Activated CD4-positive, CD25-positive, alpha-beta regulatory T cell treated with anti-CD3 and anti-CD28 coated beads, Interleukin-2, amount 50 U/mL, for 24 hours (primary cell): Measurements from ENCODE around the gene FAM24B.
"Not testable (repeated sequence)": the region's sequence is repeated elsewhere in the genome, so short reads cannot be mapped to it uniquely, and the experiment has no call there.

Source experiments
- ATAC-seq, 2 donors: fragments of 150-1000 bp; cut with Tn5 transposase; one replicate each; pipeline ENCODE4 v1.10.0; 2021; ENCODE audit warnings: mild to moderate bottlenecking in 1 of 2, moderate library complexity in 1 of 2

Gene FAM24B

DNA sequence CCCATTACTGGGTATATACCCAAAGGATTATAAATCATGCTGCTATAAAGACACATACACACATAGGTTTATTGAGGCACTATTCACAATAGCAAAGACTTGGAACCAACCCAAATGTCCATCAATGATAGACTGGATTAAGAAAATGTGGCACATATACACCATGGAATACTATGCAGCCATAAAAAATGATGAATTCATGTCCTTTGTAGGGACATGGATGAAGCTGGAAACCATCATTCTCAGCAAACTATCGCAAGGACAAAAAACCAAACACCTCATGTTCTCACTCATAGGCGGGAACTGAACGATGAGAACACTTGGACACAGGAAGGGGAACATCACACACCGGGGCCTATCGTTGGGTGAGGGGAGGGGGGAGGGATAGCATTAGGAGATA, 21.3 kb downstream of the FAM24B start:
- not testable (repeated sequence) for ATAC-seq

DNA sequence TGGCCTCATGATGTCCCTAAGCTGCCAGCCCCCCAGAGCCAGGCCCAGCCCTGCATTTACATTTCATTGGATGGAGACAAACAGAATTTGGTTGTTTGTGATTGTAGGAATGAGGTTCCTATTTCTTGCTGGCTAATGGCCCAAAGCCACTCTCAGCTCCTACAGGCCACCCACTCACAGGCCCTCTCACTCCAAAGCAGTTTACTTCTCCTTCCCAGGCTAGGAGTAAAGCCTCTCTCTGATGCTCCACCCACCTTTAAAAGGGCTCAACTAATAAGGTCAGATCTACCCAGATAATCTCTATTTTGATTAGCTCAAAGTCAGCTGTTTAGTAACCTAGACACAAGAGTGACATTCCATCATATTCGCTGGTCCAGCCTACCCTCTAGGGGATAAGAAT, 22.5 kb downstream of the FAM24B start:
- ATAC-seq, result no peak

DNA sequence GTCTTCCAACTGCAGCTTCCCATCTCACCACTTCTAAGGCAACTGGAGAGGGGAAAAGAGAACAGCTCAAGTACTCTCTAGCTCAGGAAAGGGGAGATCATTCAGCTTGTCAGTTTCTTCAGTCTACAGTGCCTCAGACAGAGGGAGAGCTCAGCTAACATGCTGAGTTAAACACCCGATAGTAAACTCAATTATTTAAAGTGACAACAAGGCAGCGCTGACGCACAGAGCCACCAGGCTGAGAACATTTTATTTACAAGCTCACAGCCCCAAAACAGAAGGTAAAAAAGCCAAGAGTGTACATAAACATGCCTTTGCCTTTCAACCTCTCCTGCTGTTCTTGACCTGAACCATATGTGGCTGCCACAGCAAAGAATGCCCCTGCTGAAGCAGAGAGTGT, 23.6 kb downstream of the FAM24B start:
- ATAC-seq, result no peak

DNA sequence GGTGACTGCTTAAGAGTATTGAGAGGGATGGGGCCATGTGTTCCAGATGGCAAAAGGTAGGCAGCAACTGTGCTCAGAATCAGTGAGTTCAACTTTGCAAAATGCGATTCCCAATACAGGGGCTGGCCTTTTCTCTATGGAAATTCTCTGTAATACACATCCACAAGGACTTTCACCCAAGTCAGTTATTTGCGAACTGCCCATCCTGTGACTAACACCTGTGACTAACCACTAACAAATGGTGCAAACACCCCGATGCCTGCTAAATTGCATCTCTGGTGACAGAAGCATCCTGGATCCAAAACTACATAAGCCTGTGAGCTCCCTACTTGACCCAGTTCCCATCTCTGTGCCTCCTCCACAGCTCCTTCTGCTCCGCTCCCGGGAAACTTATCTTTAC, 24.7 kb downstream of the FAM24B start:
- no peak for ATAC-seq

DNA sequence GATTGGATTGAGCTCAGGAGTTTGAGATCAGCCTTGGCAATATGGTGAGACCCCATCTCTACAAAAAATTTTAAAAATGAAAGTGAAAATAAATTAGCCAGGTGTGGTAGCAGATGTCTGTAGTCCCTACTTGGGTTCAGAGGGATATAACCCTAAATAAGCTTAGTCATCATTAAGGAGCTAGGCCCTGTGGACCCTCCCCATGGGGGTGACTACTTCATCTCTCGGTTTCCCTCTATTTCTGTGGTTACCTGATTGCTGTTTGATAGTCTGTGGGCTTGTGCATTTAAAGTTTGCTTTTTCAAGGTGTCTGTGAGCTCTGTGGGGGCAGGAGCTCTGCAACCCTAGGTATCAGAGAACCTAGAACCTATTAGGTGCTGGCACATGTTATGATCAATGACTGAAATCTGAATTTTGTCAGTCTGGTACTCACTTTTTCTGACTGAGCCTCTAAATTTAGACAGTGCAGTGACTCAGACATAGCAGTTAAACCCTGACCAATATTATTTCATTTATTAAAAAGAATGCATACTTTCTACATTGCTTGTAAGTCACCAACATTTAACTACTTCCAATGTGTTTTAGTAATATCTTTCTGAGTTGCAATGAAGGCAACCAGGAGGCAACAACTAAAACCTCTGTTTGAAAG, 25.6 kb downstream of the FAM24B start:
- peak; percentile 71 to 81 for ATAC-seq

DNA sequence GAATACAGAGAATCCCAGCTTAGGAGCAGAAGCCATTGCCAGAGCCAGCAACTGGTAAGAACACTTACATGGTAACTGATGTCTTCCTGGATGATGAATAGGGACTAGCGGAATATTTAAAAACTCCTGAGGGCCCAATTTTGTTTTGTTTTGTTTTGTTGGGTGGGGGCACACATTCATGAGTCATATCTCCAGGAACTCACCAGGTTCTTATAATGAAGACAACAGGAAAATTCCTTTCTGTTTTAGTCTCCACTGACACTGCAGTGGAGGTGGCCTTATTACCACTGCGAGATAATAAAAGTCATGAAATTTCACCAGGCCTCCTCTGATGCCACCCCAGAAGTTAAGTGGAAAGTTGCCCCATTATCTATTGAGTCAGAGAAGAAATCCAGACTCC, 27.1 kb downstream of the FAM24B start:
- no peak for ATAC-seq

DNA sequence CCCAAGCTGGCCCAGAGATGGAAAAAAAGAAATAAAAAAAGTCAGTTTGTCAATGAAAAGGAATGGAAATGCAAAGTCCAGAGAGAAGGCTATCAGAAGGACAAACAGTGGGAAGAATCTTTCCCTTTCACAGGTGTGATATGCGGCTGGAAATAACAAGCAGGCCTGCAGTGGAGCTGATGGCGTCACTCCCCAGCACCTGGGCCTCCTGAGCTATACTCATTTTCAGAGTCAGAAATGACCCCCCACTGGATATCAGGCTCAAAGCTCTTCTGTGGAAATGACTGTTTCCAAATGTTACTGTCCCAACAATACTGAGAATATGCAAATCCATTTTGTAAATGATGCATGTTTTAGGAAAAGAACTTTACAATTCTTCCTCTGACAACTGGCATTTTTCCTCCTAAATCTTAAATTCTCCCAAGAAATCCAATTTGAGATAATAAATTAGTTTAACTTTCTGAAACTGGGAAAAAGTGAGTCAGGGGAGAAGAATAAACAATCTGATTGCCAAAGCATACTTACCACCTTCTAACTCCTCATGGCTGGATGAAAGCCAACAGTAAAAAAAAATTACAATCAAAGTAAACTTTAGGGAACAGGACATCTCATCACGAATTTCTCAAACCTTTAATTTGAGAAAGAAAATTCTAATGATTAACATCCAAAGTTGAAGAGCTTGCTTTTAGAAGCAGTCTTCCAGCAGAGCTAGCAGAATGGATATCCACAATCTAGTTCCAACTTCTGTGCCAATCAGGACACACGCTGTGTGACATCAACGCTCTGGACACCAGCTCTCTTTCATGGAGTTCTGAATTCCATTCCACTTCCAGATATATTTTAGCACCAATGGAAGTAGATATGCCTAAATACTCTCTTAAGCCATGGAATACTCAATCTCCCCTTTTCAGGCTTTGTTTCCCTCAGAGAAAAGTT, 28.4 kb downstream of the FAM24B start:
- ATAC-seq, result no peak

DNA sequence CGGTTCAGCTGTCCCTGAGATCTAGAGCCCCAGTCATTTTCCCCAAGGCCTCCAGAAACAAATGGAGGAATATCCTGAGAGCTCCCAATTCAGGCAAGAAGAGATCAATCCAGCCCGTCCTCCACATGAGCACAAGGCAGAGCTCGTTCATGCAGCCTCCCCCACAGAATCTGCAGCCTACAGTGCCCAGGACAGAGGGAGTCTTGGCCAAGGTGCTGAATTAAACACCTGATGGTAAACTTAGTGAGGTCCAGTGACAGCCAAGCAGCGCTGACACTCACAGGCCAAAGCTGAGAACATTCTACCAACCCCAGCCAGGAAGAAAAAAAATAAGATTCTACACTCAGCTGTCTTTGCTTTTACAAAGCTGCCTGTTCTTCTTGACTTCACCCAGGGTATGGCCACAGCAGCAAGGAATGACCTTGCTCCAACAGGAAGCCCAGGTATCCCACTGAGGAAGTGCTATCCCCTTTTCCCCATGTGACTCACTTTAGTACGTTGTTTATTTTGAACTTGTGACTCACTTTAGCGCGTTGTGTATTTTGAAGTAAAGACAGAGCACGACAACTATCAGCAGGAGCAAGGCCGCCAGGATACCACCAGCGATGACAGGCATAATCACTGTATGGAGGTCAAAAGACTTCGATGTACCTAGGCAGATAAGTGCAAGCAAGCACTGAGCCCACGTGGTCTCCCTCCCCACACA, 29.3 kb downstream of the FAM24B start:
- ATAC-seq, result no peak

DNA sequence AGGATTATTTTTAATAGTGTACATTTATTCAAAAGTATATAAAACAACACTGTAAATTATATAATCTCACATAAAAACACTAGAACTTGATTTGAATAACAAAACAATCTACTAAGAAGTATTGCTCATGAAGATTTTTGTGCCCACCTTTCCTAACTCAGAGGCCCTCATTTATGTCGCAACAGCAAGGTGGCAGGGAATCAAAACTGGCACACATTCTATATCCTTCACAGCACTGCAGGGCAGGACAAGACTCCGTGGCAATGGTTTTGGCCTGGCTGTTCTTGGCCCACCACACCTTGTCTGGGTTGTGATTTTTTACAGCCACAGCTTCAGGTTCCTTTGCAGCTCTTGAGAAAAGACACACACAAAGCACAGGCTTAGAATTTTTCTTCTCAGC, 30.3 kb downstream of the FAM24B start:
- ATAC-seq, result no peak

DNA sequence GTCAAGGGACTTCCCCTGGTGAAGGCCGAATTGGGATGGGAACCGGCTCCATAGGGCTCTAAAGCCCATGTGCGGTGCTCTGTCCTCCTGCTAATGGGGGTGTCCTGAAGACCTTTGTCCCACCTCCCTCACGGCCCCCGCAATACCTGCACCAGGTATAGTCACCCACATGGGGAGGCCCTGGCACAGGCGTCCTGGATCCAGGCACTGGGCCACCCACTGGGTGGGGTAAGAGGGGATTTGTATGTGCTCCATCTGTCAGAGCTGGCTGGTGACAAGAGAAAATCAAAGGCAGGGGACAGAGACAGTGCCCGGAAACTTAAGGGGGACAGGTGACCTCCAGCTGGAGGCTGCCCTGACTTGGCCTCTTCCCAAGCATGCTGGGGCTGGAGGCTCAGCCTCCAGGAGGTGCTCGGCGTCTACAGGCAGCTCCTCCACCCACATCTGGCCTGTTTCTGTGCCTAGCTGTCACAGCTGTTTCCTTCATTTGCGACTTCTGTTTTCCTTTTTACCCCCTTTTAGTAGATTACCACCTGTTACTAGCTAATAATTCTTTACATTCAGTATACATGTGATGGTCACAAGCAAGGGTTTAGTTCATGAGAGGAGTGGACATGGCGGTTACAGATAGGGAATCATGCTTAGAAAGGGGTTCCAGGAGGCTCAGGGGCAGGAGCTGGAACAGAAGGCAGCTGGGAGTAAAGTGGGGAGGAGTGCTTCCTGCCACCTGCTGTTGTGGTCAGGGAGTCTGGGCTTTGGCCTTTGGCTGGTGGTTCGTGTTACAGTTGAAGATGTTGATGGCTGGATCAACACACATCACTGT, 31.4 kb downstream of the FAM24B start:
- ATAC-seq, result no peak

DNA sequence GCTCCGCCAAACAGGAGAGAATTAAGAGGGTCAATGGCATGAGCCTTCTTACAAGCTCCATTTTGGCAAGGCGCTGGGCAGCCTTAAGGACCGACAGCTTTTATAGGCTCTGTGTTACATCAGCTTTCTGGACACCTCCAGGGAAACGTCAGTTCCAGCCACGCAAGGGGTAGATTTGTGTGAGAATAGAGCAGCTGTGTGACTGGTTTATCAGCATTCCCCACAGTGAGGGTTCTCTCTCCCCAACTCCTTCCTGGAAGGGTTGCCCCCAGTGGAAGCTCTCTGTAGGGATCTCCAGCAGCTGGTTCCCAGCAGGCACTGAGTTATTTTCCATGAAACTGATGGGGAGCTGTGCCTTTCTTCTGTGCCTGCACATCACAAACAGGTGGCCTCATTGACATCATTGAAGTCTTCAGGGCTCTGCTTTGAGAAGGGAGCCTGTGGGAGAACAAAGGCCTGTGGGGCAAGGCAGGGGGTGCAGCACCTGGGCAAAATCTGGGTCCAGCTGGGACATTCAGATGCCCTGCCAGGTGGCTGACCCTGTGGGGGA, 33.5 kb downstream of the FAM24B start, which contains the start of gene CUZD1:
Gene CUZD1, minus strand, starts transcription at position 75 of the 550 bp plus-strand sequence. Its CDS starts 14 bp downstream, at position 61.
- ATAC-seq, result no peak

DNA sequence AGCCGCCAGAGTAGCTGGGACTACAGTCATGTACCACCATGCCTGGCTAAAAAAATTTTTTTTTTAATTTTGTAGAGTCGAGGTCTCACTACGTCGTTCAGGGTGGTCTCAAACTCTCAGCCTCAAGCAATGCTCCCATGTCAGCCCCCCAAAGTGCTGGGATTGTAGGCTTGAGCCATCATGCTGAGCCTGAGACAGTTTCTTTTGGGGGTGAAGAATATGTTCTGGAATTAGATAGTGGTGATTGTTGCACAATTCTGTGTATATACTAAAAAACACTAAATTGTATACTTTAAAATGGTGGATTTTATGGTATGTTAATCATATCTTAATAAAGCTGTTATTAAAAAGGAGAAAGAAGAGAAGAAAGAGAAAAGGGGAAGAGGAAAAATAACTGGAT, 35.2 kb downstream of the FAM24B start:
- ATAC-seq, result no peak

DNA sequence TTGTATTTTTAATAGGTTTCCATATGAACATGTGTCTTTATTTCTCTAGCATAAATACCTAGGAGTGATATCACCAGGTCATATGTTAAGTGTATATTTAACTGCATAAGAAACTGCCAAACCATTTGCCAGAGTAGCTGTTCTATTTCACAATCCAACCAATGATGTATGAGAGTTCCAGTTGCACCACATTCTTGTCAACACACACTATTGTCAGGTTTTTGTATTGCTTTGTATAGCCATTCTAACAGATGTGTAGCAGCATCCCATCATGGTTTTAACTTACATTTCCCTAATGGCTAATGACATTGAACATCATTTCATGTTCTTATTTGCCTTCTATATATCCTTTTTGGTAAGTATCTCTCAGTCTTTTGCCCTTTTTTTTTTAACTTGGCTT, 37.8 kb downstream of the FAM24B start:
- no peak for ATAC-seq

DNA sequence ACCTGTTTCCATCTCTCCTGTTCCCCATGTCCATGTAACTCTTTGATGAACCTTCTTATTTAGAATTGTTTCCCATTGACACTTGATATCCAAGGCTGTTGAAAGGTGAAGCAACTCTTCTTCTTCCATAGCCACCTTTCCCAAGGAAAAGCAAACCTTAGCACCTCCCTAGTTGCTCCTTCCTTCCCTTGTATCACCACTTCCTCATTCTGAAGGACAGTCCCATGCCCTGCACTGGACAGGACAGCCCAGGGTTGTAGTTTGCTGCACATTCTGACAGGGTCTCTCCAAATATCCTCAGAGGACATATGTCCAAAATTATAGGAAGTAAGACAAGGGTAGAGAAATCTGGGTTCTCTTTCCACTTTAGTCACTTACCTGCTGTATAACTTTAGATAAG, 39.9 kb downstream of the FAM24B start:
- ATAC-seq, result no peak

DNA sequence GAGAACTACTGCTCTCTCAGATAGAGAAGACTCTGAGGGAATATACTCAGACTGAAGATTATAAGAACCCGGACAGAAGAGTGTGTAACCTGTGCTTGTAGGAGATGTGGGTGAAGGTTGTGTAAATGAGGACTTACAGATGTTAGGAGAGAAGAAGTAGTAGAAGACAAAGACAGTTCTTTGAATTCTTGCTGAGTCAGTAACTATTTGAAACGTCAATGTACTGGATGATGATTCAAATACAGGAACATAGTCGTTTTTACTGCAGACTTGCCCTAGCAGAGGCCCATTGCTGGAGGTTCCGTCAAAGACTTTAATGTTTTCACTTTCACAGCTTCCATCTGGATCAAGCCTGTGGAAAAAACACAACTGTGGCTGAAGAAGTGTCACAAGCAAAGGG, 40.5 kb downstream of the FAM24B start:
- ATAC-seq, result no peak

DNA sequence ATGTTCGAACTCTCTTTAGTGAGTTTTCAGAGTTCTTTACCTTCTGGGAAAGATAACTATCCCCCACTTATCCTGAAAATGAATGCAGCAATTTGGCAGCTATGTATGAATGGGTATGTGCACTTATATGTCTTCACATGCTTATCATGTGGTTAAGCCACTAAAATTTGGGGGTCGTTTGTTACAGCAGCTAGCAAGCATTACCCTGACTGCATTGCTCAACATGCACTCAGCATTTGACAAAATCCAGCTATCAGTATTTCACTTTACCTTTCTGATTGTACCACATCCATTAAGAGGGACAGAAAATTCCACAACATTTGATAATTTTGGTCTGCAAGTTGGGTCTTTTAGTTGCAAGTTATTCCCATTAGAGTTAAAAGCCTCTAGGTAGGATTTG, 43.5 kb downstream of the FAM24B start:
- no peak for ATAC-seq

DNA sequence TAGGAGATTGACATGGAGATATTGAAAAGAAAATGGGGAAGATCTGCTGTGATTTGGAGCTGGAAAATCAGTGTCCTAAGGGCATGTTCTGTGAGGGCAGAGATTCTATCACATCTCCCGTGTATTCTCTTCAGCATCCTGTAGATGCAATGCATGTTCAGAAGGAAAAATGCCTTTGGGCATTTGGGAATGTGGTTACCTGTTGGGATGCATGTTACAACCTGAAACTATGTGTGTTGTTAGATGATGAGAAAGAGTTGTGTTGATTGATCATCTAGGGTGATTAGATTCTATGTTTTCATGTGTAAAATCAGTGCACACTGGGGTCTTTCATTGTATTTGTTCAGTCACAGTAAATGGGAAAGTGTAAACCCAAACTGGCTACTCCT, 48.4 kb downstream of the FAM24B start:
- no peak for ATAC-seq

DNA sequence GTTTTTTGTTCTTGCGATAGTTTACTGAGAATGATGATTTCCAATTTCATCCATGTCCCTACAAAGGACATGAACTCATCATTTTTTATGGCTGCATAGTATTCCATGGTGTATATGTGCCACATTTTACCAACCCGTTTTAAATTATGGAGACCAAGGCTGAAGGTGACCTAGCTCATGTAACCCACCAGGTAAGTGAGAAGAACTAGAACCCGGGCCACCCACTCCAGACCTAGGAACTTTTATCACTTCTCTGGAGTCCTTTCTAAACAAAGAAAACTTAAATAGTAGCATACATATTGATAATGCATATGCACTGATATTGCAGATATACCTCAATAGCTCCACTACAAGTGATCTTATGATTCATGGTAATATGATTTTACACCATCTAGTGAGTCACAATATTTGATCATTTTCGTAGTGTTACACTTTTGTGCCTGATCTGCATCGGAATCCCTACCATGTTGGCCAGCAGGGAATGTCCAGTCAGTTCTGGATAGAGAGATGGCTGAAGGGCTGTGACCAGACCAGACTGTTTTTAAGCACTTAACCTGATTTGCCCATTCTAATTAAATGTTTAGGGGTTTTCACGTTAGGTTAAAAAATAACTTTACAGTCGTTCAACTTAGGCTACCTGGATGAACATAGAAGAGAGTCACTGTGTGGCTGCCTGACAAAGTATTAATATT, 49.0 kb downstream of the FAM24B start:
- no peak for ATAC-seq

DNA sequence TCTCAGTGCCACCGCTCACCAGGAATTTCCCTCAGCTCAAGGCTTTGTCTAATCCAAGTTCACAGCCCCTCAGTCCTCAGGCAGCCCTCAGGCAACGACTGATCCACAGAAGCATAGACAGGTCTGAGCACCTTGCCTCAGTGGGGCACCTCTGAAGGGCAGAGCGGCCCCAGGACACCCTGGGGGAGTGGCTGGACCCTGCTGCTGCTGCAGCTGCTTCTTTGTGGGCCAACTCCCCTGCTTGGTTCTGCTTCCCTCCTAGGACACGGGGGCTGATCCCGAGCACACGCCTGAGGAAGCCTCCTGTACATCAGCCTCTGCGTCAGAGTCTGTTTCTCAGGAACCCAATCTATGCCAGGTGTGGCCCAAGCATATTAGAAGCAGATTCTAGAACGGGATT, 49.9 kb downstream of the FAM24B start:
- ATAC-seq, result no peak

DNA sequence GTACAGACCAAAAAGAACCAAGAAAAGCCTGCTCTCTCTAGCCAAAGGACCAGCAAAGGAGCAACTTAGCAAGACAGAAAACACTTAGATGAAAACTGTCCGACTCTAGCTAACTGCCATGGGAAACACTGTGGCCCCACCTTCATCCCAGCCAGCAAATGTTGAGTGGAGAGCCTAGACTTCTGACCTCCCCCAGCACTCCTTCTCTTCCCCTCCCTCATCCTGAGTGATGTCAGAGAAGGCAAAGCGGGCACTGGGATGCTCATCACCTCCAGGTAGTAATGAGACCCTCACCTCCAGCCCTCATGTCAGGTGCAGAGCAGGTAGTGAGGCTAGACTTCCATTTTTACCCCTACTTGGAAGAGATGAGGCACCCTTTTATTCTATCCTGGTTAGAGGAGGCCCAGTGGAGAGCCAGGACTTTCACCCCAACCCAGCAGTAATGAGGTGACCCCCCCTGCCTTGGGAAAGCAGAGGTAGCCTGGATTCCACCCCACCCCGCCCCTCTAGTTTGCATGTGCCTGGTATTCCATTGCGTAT, 50.6 kb downstream of the FAM24B start:
- ATAC-seq, result no peak

DNA sequence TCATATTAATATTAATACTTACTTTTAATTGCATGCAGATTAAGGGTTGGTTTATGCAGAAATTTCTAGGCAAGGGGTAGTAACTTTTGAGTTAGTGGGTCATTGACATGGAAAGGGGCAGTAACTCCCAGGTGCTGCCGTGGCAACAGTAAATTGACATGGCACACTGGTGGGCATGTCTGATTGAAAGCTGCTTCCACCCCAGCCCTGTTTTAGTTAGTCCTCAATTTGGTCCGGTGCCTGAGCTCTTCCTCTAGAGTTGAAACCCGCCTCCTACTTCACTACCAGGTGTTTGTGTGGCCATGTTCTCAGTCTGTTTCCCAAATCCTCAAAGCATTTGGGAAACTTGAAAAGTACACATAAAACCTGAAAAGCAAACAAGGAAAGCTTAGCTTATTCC, 52.1 kb downstream of the FAM24B start:
- ATAC-seq, result no peak
